HUDEP-2 (cell line): Measurements from ENCODE around the gene REEP5.
"Not testable (repeated sequence)": the region's sequence is repeated elsewhere in the genome, so short reads cannot be mapped to it uniquely, and the experiment has no call there.

Source experiments
- DNase-seq, 76 experiments: peaks; one replicate each; lab custom pipeline; 2025; ENCODE audit not compliant: unreplicated experiment in 76 of 76; lab: John Stamatoyannopoulos, UW

REEP5 gene

DNA sequence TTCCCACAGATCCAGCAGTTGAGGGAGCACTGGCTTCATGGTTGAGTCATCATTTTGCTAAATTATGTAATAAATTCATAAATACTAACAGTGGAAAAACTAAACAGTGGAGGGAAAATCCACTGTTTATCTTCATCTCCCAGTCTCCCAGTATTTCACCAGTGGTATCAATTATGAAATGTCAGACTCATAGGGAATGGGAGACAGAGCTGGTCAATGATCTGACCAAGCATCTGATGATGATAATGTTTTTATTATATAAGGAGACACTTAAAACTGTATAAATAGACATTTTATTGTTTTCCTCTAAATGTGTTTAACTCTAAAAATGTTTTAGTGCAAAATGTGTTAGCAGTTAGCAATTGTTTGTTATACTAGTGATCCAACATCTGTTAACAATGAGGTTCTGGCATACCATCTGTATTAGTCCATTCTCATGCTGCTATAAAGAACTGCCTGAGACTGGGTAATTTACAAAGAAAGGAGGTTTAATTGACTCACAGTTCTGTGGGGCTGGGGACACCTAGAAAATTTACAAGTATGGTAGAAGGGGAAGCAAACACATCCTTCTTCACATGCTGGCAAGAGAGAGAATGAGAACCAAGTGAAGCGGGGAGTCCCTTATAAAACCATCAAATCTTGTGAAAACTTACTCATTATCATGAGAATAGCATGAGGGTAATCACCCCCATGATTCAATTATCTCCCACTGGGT is 11.8 kb upstream of the REEP5 start:
- DNase-seq = no peak

DNA sequence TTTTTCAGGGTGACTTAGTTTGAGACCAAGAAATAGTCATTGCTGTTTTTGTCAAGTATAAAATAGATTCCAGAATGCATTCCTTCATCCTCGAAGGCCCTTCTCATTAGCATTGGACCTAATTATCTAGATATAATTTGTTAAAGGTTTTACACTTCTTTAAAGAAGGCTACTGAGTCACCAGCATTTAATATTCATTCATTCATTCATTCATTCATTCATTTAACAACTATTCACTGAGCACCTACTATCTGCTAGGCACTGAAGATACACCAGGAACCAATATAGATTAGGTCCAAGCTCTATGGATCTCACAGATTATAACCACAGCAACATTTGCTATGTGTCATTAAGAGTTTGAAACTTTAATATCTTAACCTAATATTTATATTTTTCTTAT is 11.1 kb upstream of the REEP5 start:
- DNase-seq = no peak

DNA sequence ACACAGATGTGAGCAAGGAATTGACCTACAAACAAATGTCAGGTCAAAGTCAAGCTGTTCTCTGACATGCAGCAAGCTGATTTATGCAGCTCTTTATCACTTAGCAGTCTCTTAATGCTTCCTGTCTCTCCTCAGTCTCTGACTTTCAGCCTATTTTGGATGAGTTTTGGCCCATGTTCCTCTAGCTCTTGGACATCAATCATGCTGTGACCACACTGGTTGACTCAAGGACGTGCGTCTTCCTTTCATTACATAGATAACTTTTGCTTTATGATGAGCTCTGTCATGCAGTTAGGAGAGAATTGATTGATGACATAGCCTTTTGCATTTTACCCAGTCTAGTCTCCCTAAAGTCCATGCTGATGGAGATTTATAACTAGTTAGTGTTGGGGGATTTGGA is 9.4 kb upstream of the REEP5 start:
- DNase-seq = no peak

DNA sequence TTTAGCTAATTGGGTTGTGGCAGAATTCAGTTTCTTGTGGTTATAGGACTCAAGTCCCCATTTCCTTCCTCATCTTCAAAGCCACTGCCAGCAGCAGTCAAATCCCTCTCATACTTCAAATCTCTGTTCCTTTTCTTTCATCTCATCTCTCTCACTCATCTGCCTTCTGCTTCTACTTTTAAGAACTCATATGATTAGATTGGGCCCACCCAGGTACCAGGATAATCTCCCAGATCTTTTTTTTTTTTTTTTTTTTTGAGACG is 8.0 kb upstream of the REEP5 start:
- DNase-seq = no peak

DNA sequence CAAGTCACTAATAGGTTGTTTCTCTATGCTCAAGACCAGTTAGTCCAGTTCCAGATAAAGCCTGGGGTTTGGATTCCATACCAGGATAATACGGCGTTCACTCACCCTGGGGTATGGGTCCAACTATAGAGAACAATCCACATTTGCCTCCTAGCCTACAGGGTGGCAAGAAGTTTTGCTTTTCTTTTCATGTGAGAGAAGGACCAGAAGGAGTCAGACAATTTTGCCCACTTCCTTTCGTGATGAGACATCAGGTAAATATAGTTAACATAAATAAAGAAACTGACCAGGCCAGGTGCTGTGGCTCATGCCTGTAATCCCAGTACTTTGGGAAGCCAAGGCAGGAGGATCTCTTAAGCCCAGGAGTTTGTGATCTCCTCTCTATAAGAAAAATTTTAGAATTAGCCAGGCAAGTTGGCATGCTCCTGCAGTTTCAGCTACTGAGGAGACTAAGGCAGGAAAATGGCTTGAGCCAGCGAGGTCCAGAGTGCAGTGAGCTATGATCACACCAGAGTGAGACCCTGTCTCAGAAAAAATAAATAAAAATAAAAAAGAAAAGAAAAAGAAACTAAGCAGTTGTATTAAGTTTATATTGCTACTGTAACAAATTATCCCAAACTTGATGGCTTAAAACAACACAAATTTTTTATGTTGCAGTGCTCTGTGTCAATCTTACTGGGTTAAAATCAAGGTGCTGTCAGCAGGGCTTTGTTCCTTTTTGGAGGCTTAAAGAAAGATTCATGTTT is 7.5 kb upstream of the REEP5 start:
- no peak for DNase-seq

DNA sequence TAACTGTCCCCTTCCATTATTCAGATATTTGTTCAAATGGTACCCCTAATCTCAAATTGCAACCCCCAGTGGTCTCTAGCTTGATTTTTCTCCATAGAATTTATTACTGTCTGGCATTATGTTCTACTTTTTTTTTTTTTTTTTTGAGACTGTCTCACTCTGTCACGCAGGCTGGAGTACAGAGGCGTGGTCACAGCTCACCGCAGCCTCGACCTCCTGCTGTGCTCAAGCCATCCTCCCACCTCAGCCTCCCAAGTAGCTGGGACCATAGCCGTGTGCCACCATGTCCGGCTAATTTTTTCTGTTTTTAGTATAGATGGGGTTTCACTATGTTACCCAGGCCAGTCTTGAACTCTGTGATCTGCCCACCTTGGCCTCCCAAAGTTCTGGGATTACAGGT is 2.0 kb upstream of the REEP5 start:
- peak in 1 of 76 experiments; percentile 5 for DNase-seq

DNA sequence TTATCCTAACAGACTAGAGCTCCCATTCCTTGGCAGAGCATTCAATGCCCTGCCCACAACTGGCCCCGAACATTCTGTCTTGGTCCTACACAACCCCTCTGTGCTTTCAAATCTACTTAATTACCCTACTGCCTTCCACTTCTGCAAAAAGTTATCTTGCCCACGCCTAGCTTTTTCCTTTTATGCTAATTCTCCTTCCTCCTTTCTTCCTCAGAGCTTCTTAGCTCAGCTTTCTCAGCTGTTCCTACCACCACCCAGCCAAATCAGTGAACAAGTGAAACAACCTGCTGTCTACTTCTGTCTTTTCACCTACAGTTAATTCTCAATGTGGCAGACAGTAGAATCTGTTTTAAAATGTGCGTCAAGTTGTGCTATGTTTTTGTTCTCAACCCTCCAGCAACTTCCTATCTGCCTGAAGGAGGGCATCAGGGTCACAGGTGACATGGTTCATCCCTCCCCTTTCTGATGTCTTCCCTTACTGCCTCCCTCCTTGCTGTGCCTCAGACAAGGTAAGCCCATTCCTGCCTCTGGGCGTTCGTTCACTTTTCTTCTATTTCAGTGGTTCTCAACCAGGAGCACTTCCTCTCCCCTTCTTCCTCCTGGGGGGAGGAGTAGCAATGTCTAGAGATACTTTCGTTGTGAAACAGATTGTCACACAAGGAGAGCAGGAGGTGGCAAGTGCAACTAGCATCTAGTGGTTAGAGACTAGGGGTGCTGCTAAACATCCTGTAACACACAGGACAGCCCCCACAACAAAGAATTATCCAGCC is 1.3 kb upstream of the REEP5 start:
- peak in 1 of 76 experiments; percentile 3 for DNase-seq

DNA sequence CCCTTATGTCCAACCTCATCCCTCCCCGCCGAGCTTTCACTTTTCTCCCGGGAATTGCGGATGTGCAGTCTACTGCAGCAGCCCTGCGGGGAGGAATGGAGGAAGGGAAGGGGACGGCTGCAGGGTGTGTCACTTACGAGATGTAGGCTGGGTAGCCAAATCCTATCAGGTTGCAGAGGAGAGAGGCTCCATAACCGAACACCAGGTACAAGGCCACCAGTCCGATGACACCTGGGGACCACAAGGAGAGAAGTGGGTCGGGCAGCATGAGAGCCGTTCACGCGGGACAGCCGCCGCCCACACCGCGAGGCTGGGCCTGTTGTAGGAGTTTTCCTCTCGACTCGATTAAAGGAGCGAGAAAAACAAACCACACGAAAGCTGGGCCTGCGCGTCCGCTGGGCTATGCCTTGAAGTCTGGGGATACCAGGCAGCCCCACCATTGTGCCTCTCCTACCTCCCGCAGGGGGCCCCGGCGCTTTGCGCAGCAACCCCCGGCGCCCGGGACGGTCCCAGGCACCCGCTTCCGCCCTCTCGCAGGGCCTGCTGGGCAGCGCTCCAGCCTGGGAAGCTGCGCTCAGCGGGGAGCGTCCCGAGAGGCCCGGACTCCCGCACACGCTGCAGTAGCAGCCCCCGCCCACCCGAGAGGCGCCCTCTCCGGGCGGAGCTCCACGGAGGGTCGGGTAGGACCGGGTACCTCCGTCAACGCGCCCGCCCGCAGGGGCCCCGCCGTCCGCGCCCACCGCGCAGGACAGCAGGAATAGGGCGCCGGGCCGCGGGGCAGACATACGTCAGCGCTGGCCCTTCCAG is 798 bp downstream of the REEP5 start:
- DNase-seq = peak in 50 of 76 experiments; percentile 3 to 62 (median 36)

DNA sequence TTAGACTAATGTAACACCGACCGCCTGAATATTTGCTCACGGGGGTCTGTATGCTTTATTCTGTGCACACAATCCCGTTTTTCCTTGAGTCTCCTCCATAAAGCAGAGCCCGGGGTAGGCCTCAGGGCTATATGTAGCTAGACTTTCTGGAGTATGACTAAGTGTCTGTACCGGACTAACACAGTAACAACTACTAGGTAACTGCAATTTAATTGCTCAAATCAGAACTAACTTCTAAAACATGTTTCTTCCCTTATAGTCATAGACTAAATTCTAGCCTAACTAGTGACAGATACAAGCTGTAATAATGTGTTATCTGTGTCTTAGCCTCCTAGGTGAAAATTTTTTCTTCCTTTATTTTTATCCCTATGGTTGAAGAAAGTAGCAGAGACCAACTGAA is 2.1 kb downstream of the REEP5 start:
- no peak for DNase-seq

DNA sequence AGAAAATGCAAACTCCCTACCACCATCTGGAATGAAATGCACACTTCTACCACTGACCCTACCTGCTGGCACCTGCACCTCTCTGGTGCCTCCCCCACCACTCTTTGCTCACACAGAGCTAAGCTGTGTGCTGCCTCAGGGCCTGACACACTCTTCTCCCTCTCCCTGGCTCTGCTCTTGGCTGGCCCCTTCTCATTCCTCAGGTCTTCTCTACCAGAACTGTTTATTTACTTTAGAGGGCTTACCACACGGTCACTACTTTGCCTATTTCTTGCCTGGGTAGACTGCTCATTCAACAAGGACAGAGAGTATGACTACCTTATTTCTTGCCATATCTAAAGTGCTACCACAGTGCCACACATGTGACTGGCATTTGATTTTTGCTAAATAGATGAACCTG is 3.3 kb downstream of the REEP5 start:
- DNase-seq = no peak

DNA sequence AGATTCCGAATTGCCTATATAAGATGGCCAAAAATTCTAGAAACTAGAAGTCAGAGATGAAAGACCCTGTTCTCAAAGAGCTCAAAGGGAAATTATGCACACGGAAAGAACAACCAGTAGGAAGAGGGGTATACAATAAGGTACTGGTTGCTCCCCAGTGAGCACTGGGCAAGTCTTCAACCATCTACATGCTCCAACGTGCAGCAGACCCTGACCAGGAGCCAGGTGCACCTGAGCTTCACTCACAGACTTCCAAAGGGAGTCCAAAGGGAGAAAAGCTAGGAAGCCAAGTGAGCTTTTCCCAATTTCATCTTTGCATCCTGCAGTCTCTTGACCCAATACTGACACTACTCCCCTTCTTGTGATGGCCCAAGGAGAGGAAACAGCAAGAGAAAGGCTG is 3.9 kb downstream of the REEP5 start:
- no peak for DNase-seq

DNA sequence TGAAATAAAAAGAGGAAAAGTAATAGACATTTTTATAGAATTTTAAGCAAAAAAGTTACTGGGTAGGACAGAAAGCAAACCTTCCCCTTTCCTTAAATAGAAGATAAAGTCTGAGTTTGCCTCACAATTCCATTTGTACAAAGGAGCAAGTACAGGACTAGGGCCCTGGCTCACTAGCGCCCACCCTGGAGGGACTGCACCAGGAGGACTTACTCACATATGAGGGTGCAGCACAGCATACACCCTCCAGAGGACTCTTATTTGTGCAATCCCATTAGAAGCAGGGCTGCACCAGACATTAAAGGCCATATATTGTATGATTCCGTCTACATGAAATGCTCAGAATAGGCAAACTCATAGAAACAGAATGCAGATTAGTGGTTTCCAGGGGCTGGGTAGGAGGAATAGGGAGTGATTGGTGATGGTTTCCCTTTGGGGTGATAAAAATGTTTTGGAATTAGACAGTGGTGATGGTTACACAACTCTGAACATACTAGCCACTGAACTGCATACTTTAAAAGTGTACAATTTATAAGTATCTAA is 4.5 kb downstream of the REEP5 start:
- DNase-seq = peak in 20 of 76 experiments; percentile 2 to 34 (median 12)

DNA sequence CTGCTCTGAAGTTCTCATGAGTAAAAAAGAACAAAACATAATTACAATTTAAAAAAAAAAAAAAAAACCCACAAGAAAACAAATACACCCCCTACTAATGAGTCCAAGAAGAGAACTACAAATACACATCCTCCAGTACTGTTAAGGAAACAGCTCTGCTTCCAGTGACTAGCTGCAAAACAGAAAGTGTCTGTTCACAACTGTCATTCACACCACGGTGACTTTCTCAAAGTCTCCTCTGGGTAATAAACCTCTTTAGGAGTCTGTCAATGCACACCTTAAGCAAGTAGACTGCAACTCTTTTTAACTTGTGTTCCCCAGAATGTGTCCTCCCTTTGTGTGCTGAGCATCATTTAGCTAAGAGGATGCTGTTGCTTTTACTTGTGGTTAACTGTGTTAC is 6.2 kb downstream of the REEP5 start:
- DNase-seq = no peak

DNA sequence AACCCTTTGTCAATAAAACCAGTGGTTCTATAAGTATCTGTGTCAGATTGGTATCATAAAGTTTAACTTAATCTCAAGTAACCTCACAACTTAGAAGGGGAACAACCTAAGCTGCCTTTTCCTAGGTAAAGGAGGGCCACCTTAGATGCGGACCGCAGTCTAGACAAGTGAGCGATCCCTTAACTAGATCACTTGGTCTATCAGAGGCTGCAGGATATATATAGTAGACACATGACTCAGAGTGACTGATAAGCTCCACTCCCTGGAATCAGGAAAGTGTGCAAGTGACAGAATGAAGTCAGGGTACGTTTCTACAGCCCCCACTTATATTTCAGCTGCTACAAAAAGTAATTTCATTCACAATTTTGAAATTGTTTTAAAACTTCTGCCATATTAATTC is 7.4 kb downstream of the REEP5 start:
- peak in 18 of 76 experiments; percentile 5 to 54 (median 22) for DNase-seq

DNA sequence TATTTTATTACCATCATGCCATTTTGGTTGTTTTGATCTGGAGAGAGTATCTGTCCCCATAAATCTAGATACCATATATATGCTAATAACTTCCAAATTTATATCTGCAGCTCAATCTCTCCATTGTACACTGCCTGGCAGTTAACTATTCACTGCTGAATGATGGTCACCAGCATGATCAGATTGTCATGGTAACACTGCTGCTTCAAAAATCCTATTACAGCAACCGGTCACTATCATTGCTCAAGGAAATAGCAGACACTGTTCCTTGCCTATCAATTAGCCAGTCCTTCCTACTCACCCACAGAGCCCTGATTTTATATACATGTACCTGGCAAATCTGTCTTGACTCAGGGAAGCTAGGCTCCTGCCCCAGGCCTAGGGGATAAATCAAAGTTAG is 11.5 kb downstream of the REEP5 start:
- DNase-seq = no peak

DNA sequence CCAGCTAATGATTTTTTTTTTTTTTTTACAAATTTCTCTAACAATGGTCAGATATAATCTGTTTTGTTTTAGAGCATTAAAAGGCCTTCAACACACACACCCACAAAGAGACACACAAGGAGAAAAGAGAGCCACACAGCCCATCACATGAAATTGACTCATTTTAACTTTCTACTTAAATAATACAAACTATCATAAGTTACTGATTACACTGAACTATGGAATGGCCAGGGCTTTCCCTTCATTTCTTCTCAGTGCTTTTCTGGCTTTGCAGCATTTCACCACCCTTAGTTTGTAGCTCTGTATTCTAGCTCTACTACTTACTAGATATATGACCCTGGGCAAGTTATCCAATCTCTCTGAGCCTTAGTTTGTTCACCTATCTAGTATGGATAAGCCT is 13.2 kb downstream of the REEP5 start:
- no peak for DNase-seq

DNA sequence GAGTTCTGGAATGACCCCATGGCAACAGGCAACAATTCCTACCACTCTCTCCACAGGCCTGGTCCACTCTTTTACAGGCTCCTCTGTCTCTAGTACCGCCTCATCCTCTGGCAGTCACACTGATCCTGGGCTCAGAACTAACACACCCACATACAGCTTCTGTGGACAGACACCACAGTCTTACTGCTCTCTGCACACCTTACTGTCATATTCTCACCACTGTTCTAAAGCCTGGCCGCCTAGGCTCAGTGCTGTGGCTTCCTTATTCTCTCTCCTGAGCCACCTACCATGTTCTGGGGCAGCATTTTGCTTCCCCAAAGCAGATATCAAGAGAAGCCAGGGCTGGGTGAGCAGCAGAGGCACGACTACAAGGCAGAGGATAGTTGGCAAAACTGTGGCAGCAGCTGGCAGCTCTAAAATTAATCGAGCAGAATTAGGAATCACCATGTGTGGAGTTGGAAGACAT is 14.8 kb downstream of the REEP5 start:
- no peak for DNase-seq

DNA sequence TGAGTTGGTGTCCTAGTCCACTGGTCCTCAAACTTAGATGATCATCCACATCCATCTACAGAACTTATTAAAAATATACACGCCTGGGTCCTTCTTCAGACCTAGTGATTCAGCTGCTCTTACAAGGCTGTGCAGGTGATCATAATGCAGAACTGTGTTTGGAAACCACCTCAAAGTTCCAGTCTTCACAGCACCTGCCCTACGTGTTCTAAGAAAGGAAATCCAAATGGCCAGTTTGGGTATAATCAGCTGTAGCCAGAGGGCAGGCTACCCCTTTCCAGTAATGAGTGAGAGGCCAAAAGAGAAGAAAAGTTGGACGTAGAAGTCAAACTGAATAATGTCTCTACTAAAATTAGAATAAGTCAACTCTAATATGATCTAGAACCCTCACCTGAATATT is 15.4 kb downstream of the REEP5 start:
- no peak for DNase-seq

DNA sequence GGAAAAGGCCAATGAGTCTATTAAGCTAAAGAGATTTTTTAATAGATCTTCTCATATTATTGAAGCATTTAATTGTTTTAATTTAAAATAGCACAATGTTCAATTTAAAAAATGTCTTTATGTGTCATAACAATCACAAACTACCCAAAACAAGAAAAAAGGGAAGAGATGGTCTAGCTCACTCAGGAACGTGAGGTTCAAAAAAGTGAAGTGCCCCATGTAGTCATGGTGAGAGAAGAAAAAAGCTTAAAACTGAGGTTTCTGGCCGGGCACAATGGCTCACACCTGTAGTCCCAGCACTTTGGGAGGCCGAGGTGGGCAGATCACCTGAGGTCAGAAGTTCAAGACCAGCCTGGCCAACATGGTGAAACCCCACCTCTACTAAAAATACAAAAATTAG is 17.0 kb downstream of the REEP5 start:
- DNase-seq = not testable (repeated sequence)

DNA sequence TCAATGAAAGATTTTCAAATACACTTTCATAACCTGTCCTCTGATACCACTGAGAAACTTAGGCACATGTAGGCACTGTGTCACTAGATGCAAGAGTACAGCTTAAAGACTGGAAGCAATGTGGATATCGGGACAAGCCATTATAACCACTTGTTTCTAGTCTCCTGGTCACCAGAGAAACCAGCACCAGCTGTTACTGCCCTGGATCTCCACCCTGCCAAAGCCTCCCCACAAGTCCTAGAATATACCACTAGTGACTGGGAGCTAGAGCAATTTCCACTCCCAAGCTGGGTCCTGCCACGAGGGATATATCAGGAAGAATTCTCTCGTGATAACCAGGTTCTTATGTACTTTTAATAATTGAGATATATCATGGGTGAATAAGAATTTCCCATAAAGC is 19.5 kb downstream of the REEP5 start:
- no peak for DNase-seq

DNA sequence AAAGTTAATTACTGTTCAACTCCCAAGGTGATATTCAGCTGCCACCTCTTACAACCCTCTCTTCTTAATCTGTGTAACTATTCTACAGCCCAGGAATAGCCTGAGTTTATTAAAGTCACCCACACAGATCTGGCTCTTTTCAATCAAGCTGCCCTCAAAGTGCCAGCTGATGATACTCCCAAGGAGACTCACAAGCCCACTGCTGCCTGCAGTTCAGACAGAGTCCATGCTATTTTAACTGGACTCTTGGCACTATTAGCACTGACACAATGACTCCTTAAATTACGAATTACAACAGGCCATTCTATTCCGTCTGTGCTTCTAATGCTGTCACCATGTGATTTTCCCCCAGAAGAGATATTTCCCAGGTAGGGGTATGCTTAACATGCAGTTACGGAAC is 26.3 kb downstream of the REEP5 start:
- no peak for DNase-seq
